Neural progenitor cell (in vitro differentiated cells): Measurements from ENCODE around the gene SEL1L2.

Source experiments
- EZH2 ChIP-seq: fragments of 200-600 bp; sonication (generic); IDR thresholded peaks from 2 replicates; pipeline ENCODE4 v1.6.1; 2017; ENCODE audit warnings: antibody characterized with exemption, mild to moderate bottlenecking, moderate library complexity
- TF ChIP-seq, protein P1 (sequence below): fragments of 200-600 bp; sonication (generic); IDR thresholded peaks from 2 replicates; pipeline ENCODE4 v1.5.1; 2017; ENCODE audit warnings: antibody characterized with exemption, mild to moderate bottlenecking

DNA sequence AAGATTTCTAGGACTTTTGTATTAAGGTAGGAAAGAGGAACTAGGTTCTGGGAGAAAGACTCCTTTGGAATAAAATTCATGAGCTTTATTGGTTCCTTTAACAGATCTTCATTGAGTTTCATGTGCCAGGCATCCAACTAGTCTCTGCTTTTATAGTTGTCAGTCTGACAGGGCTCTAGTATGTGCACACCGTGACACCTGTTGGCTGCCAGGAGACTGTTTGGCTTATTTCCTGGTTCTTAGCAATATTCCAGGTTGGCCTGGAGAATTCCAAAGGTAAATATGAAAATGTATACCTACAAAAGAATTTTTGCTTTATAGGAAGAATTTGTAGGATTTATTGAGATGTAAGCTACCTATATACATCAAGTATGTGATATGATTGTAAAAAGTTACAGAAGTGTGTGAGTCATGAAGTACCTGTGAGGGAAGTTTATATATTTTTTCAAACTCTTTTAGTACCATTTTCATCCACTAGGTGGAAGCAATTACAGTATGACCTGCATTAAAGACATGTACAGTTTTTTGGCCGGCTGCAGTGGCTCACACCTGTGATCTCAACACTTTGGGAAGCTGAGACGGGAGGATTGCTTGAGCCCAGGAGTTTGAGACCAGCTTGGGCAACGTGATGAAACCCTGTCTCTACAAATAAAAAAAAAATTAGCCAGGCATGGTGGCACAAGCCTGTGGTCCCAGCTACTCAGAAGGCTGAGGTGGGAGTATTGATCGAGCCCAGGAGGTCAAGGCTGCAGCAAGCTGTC, 170.3 kb downstream of the SEL1L2 start:
- TF ChIP-seq, protein P1, sequence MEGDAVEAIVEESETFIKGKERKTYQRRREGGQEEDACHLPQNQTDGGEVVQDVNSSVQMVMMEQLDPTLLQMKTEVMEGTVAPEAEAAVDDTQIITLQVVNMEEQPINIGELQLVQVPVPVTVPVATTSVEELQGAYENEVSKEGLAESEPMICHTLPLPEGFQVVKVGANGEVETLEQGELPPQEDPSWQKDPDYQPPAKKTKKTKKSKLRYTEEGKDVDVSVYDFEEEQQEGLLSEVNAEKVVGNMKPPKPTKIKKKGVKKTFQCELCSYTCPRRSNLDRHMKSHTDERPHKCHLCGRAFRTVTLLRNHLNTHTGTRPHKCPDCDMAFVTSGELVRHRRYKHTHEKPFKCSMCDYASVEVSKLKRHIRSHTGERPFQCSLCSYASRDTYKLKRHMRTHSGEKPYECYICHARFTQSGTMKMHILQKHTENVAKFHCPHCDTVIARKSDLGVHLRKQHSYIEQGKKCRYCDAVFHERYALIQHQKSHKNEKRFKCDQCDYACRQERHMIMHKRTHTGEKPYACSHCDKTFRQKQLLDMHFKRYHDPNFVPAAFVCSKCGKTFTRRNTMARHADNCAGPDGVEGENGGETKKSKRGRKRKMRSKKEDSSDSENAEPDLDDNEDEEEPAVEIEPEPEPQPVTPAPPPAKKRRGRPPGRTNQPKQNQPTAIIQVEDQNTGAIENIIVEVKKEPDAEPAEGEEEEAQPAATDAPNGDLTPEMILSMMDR: peak; percentile 71
- TF ChIP-seq EZH2: no peak
